Measurements from ENCODE around the gene COL21A1. TPM values are rescaled to one million over a fixed set of nuclear protein-coding genes. Genes with fewer than 3 reads are reported as not detected.

The COL21A1 gene
- total RNA-seq, 1 experiment from 2014 or later, result 1.8 TPM

- Histone ChIP-seq H2BK12ac (ENCODE audit: insufficient read length, low read depth, low read length) (no peak overlapping the region), H3K23me2 (ENCODE audit: insufficient read length, low read depth, low read length, poor library complexity, severe bottlenecking) (no peaks in the 10 kb centered on the region), H3K14ac (ENCODE audit: insufficient read depth, low read length) (no peak overlapping the region), H3K9ac (ENCODE audit: extremely low read depth, insufficient read length, low read length) (no peak overlapping the region), H3K4me1 (ENCODE audit: insufficient read depth, low read length) (no peaks in the 10 kb centered on the region), H3T11ph (ENCODE audit: low read length) (no peak overlapping the region), H4K20me1 (ENCODE audit: control insufficient read depth, insufficient read depth, insufficient read length) (no peaks in the 10 kb centered on the region), H3K79me2 (ENCODE audit: insufficient read depth, low read length) (no peaks in the 10 kb centered on the region), H2BK15ac (ENCODE audit: low read depth, low read length) (no peak overlapping the region), H3K4ac (ENCODE audit: low read depth, low read length) (no peak overlapping the region), H3K56ac (ENCODE audit: insufficient read length, low read depth, low read length) (no peak overlapping the region), H3K9me3 (ENCODE audit: control insufficient read depth, low read depth, low read length) (no peaks in the 10 kb centered on the region), H3K27ac (ENCODE audit: insufficient read length, low read depth, low read length) (no peak overlapping the region), H4K5ac (ENCODE audit: insufficient read length, low read depth, low read length) (no peak overlapping the region), H3K4me2 (ENCODE audit: insufficient read depth, insufficient read length, low read length) (no peak overlapping the region), H2BK5ac (ENCODE audit: insufficient read length, low read length) (no peak overlapping the region), H3K79me1 (ENCODE audit: insufficient read depth, low read depth, low read length, poor library complexity, severe bottlenecking) (no peaks in the 10 kb centered on the region), H4K91ac (ENCODE audit: insufficient read length, low read depth, low read length) (no peak overlapping the region), H2AFZ (ENCODE audit: low read length) (no peak overlapping the region), H4K8ac (replicated peaks; ENCODE audit: insufficient read length, low read depth, low read length) (no peak overlapping the region), H2BK120ac (ENCODE audit: low read depth, low read length, poor library complexity, severe bottlenecking) (no peak overlapping the region), H2AK5ac (ENCODE audit: insufficient read length, low read length) (no peak overlapping the region), H3K23ac (ENCODE audit: insufficient read length, low read depth, low read length) (no peak overlapping the region), H3K18ac (ENCODE audit: insufficient read length, low read depth, low read length) (no peak overlapping the region), H3K27me3 (ENCODE audit: insufficient read depth, low read length) (no peaks in the 10 kb centered on the region), H2BK20ac (ENCODE audit: low read depth, low read length, poor library complexity, severe bottlenecking) (no peak overlapping the region)
- DNase-seq, result no peak
- no peaks in the 10 kb centered on the region for H3K27me3 Mint-ChIP-seq (ENCODE audit: low read depth)
- WGBS (ENCODE audit: extremely low coverage, insufficient read length, low lambda C conversion rate), result no CpG with 5 or more reads among the region's 7 CpGs
- H3K27ac Mint-ChIP-seq, result no peak overlapping the region
- peaks cover 3% of the 10 kb centered on the region in 2 experiments; a peak in 3 of 4 replicates for H3K4me1 Mint-ChIP-seq
- H3K9me3 Mint-ChIP-seq, result no peaks in the 10 kb centered on the region
- H3K36me3 Mint-ChIP-seq (ENCODE audit: insufficient read depth in 1 of 3, low read depth in 3 of 3), result no peaks in the 10 kb centered on the region
- TF ChIP-seq CTCF (conservative IDR thresholded peaks at IDR 0.05), result no peak
- no peak overlapping the region for H3K4me3 Mint-ChIP-seq
These were observed 44.0 kb upstream of the COL21A1 start for GRCh38 chr6:56291302-56291917.
